GM12878 (cell line): ENCODE results near the gene RALGPS1. TPM values are rescaled to one million over a fixed set of nuclear protein-coding genes. Genes with fewer than 3 reads are reported as not detected.

Source experiments
- ATAC-seq: fragments of 200-7000 bp; cut with Tn5 transposase; 3 replicates; pipeline ENCODE4 v1.9.1; 2020; ENCODE audit warnings: mild to moderate bottlenecking, moderate library complexity
- BruUV-seq: library from RNA; stranded (reverse); fragments of 400-500 nt; replicated peaks from 2 replicates; lab custom pipeline; 2021; lab: Mats Ljungman, UMichigan
- CTCF ChIA-PET: fragments of 300-600 bp; sonication (Branson Sonifier 250); formaldehyde crosslinking; extraction: SDS; loops from one replicate; lab custom pipeline; 2021; ENCODE audit warnings: inconsistent platforms; lab: Yijun Ruan, JAX
- POLR2A ChIA-PET: fragments of 350-600 bp; formaldehyde crosslinking; extraction: SDS; loops from one replicate; lab custom pipeline; 2021; ENCODE audit warnings: inconsistent platforms; lab: Charles Lee
- RAD21 ChIA-PET: fragments of 300-600 bp; sonication (Branson Sonifier 250); formaldehyde crosslinking; loops from one replicate; lab custom pipeline; 2023; ENCODE audit warnings: antibody characterized with exemption; ENCODE audit not compliant: unreplicated experiment; lab: Charles Lee
- SMC1A ChIA-PET: fragments of 300-600 bp; sonication (Branson Sonifier 250); formaldehyde crosslinking; loops from one replicate; lab custom pipeline; 2023; ENCODE audit not compliant: unreplicated experiment, uncharacterized antibody; lab: Charles Lee
- DNase-seq: peaks from one replicate; pipeline ENCODE4 v3.0.0-alpha.2; 2011; ENCODE audit warnings: low read depth, low spot score
- FAIRE-seq: peaks from 3 replicates; lab custom pipeline; 2011; peaks lifted over from hg19 to GRCh38; lab: Jason Lieb, UNC
- H2AFZ ChIP-seq: 2 replicates; pipeline ENCODE4 v1.6.0; 2011; ENCODE audit warnings: low read depth, low read length, control low read depth; ENCODE audit not compliant: control insufficient read depth
- H3K27ac ChIP-seq: 2 replicates; pipeline ENCODE4 v1.5.1; 2011; ENCODE audit warnings: control low read depth; ENCODE audit not compliant: control insufficient read depth, insufficient read depth
- H3K27me3 ChIP-seq, 2 experiments: replicated peaks in 1 of 2; 2 replicates each; pipeline versions ENCODE4 v1.6.0 to v1.6.1; 2011; ENCODE audit warnings: low read length in 1 of 2; ENCODE audit not compliant: control insufficient read depth in 2 of 2, insufficient read depth in 2 of 2
- H3K36me3 ChIP-seq, 2 experiments: 2 replicates each; pipeline ENCODE4 v1.5.1; 2011; ENCODE audit warnings: low read length in 1 of 2; ENCODE audit not compliant: control insufficient read depth in 2 of 2, insufficient read depth in 2 of 2
- H3K4me1 ChIP-seq: 2 replicates; pipeline ENCODE4 v1.6.1; 2011; ENCODE audit warnings: mild to moderate bottlenecking, low read length, moderate library complexity, mixed read lengths; ENCODE audit not compliant: control insufficient read depth, insufficient read depth
- H3K4me2 ChIP-seq: 2 replicates; pipeline ENCODE4 v1.6.0; 2011; ENCODE audit warnings: control low read depth; ENCODE audit not compliant: control insufficient read depth, insufficient read depth
- H3K4me3 ChIP-seq: fragments of 200-600 bp; sonication (generic); 2 replicates; pipeline ENCODE4 v1.5.1; 2016
- H3K79me2 ChIP-seq: 2 replicates; pipeline ENCODE4 v1.6.0; 2011; ENCODE audit warnings: low read length; ENCODE audit not compliant: control insufficient read depth, insufficient read depth
- H3K9ac ChIP-seq: 2 replicates; pipeline ENCODE4 v1.8.0; 2011; ENCODE audit warnings: low read length, control low read depth, mixed read lengths; ENCODE audit not compliant: control insufficient read depth, insufficient read depth
- H3K9me3 ChIP-seq: replicated peaks from 3 replicates; pipeline ENCODE4 v1.5.1; 2011; ENCODE audit warnings: mild to moderate bottlenecking, low read length; ENCODE audit not compliant: control insufficient read depth, insufficient read depth
- H4K20me1 ChIP-seq: 2 replicates; pipeline ENCODE4 v1.6.0; 2011; ENCODE audit not compliant: control insufficient read depth, insufficient read depth
- BHLHE40 ChIP-seq, 2 experiments: fragments of 450-650 bp in 1 of 2; IDR thresholded peaks; 2 replicates each; pipeline ENCODE4 v1.6.1; 2011 to 2017; ENCODE audit warnings: low read depth in 2 of 2, borderline replicate concordance in 1 of 2, improper control_type of control experiment in 1 of 2, low read length in 1 of 2, mild to moderate bottlenecking in 1 of 2
- BMI1 ChIP-seq: fragments of 450-650 bp; IDR thresholded peaks from 2 replicates; pipeline ENCODE4 v1.6.1; 2016; ENCODE audit warnings: mild to moderate bottlenecking, moderate library complexity, borderline replicate concordance
- EGR1 ChIP-seq, 2 experiments: IDR thresholded peaks; 1 replicate in 1 of 2; 2 replicates in 1 of 2; pipeline ENCODE4 v1.6.1; 2011 to 2012; ENCODE audit warnings: low read depth in 2 of 2, low read length in 2 of 2, borderline replicate concordance in 1 of 2, mild to moderate bottlenecking in 1 of 2, moderate library complexity in 1 of 2
- HDAC2 ChIP-seq: fragments of 200-600 bp; sonication (generic); IDR thresholded peaks from 2 replicates; pipeline ENCODE4 v1.6.1; 2017
- JUND ChIP-seq: IDR thresholded peaks from 2 replicates; pipeline ENCODE4 v1.6.1; 2012; ENCODE audit warnings: low read depth, mild to moderate bottlenecking, low read length, improper control_type of control experiment, moderate library complexity
- POLR2A ChIP-seq: IDR thresholded peaks from 2 replicates; pipeline ENCODE4 v1.6.1; 2011; ENCODE audit warnings: low read depth, mild to moderate bottlenecking, low read length
- WRNIP1 ChIP-seq: IDR thresholded peaks from 2 replicates; pipeline ENCODE4 v1.6.1; 2011; ENCODE audit warnings: low read depth, low read length, improper control_type of control experiment, borderline replicate concordance
- ZNF274 ChIP-seq: IDR thresholded peaks from one replicate; pipeline ENCODE4 v1.8.0; 2011; ENCODE audit not compliant: insufficient read length, insufficient read depth
- WGBS: methylation state at CpG from one replicate; pipeline ENCODE4 v1.1.6; 2016; ENCODE audit warnings: low lambda C conversion rate; ENCODE audit not compliant: insufficient replicate concordance, insufficient coverage; ENCODE audit errors: missing lambda C conversion rate; 5-methylcytosine and 5-hydroxymethylcytosine counted together
- in situ Hi-C: fragments of 300-500 bp; cut with MboI; formaldehyde crosslinking; loops from 9 replicates; pipeline ENCODE4 v1.14.3; 2018; ENCODE audit warnings: mixed read lengths
- intact Hi-C: fragments of 100-400 bp; cut with micrococcal nuclease; formaldehyde crosslinking; loops from one replicate; pipeline ENCODE4 v1.14.2; 2022; ENCODE audit not compliant: unreplicated experiment
- polyA plus RNA-seq, 11 experiments: library from polyadenylated mRNA; depleted of rRNA in 4 of 11; unstranded in 6 of 11; stranded (reverse) in 5 of 11; fragments of >200 nt; fragmentation: Nextera tagmentation in 4 of 11; fragmentation: Illumina TruSeq in 1 of 11; extraction: Ambion mirVana in 4 of 11; extraction: Trizol in 1 of 11; gene quantifications; 1 replicate in 1 of 11; 2 replicates in 10 of 11; pipeline versions ENCODE4 v1.2.1 to v1.2.3, GENCODE V29; 2011 to 2016; ENCODE audit warnings: inconsistent platforms in 2 of 11, missing spikeins in 2 of 11, low read depth in 1 of 11
- total RNA-seq, 4 experiments: library from RNA; depleted of rRNA in 3 of 4; stranded (reverse); fragments of >200 nt in 3 of 4; fragmentation: Illumina TruSeq in 1 of 4; extraction: Trizol in 1 of 4; gene quantifications; 2 replicates each; pipeline versions ENCODE4 v1.2.1 to v1.2.3, GENCODE V29; 2013 to 2021
- TF ChIP-seq, protein P1 (sequence below): IDR thresholded peaks from 2 replicates; pipeline ENCODE4 v1.6.1; 2011; ENCODE audit warnings: mild to moderate bottlenecking, low read depth, low read length, moderate library complexity; ENCODE audit not compliant: insufficient replicate concordance
- TF ChIP-seq, protein P2 (sequence below): fragments of 450-650 bp; IDR thresholded peaks from 2 replicates; pipeline ENCODE4 v1.6.1; 2017; ENCODE audit warnings: mild to moderate bottlenecking, low read depth, inconsistent platforms; ENCODE audit not compliant: poor library complexity, severe bottlenecking

RALGPS1 gene
- total and polyA plus RNA-seq, 10 of the 15 experiments (the other 5 are each of a cell fraction or from before 2014, with no cell fraction given): 0.13 to 5.6 (median 2.7) TPM

DNA sequence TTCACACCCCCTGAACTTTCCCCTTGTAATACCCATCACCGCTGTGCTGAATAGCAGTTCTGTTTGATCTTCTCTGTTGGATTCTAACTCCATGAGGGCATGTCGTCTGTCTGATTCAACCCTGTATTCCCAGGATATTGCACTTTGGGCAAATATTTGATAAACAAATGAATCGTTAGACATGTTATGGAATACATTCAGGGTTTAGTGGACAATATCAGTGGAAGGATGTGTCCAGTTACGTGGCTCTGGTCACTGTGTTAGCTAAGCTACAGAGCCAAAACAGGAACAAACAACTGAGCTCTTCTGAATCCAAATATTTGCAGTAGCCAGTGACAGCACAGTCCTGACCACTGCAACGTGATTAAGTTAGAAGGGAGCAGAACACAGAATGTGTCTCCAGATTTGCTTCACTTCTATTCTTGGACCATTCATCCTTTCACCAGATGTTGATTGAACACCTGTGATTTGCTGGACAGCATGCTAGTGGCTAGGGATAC lies 194.7 kb downstream of the RALGPS1 start:
- Histone ChIP-seq H3K4me2 (no peak overlapping the region), H3K27ac (no peak overlapping the region), H3K36me3 (no peaks in the 10 kb centered on the region; a peak in 1 of 4 replicates), H3K79me2 (no peaks in the 10 kb centered on the region), H3K9ac (no peak overlapping the region), H3K9me3 (no peaks in the 10 kb centered on the region), H3K4me1 (no peaks in the 10 kb centered on the region), H3K4me3 (no peak overlapping the region), H4K20me1 (no peaks in the 10 kb centered on the region), H2AFZ (no peak overlapping the region), H3K27me3 (no peaks in the 10 kb centered on the region)
- no peak for DNase-seq
- CTCF ChIA-PET: no interaction called here
- no peak for ATAC-seq
- TF ChIP-seq, protein P1, sequence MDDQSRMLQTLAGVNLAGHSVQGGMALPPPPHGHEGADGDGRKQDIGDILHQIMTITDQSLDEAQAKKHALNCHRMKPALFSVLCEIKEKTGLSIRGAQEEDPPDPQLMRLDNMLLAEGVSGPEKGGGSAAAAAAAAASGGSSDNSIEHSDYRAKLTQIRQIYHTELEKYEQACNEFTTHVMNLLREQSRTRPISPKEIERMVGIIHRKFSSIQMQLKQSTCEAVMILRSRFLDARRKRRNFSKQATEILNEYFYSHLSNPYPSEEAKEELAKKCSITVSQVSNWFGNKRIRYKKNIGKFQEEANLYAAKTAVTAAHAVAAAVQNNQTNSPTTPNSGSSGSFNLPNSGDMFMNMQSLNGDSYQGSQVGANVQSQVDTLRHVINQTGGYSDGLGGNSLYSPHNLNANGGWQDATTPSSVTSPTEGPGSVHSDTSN: no peak
- in situ Hi-C loops (no loop called here), intact Hi-C loops (no loop called here)
- no peak for FAIRE-seq
- 67% methylated on average over 5 of the region's 5 CpGs for WGBS
- POLR2A ChIA-PET: interaction anchor here (1.2 kb wide), 1 partner anchor 44 kb away, joined by 3 read pairs; no protein-coding TSS in a partner anchor
- no TSS peak for BruUV-seq
- SMC1A ChIA-PET: interaction anchor here (1.1 kb wide), 1 partner anchor 14 kb away, joined by 3 read pairs; no protein-coding TSS in a partner anchor
- RAD21 ChIA-PET: no interaction called here

DNA sequence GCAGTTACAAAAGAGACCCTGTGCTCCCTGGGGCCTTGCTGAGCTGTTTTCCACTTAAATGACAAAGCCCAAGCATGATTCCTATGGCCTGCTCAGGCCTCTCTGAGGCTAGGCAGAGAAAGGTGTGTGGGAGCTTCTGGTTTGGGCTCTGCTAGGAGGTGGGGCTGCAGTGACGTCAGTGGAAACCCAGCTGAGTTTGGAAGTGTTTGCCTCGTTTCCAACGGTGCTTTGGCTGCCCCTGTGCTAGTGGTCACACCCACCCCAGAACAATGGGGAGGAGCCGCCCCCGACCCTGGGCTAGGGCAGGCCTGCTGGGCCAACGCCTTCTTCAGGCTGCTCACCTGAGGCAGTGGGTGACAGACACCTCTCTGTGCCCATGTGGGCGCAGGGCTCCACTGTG lies 197.5 kb downstream of the RALGPS1 start:
- H3K27ac ChIP-seq: no peak overlapping the region
- DNase-seq (no peak), ATAC-seq (no peak; the same call in 2 of the 3 replicates), FAIRE-seq (no peak)
- H3K4me2 ChIP-seq: no peak overlapping the region
- H4K20me1 ChIP-seq: no peaks in the 10 kb centered on the region
- H3K4me3 ChIP-seq: no peak overlapping the region
- ChIA-PET CTCF (interaction anchor here (0.7 to 1.0 kb wide), 2 partner anchors 8 to 150 kb away, joined by 3 read pairs; no protein-coding TSS in a partner anchor), SMC1A (interaction anchor here (0.9 to 1.2 kb wide), 2 partner anchors 9 to 40 kb away, joined by 3 read pairs; no protein-coding TSS in a partner anchor), POLR2A (interaction anchor here (1.2 kb wide), 1 partner anchor 55 kb away, joined by 3 read pairs; no protein-coding TSS in a partner anchor), RAD21 (interaction anchor here (0.9 kb wide), 1 partner anchor 45 kb away, joined by 3 read pairs; no protein-coding TSS in a partner anchor)
- no peaks in the 10 kb centered on the region for H3K79me2 ChIP-seq
- H3K9me3 ChIP-seq: no peaks in the 10 kb centered on the region
- peaks cover 8% of the 10 kb centered on the region; the same call in 1 of the 2 replicates for H3K4me1 ChIP-seq
- in situ Hi-C loops: no loop called here
- H3K9ac ChIP-seq: no peak overlapping the region
- BruUV-seq: no TSS peak
- intact Hi-C loops: no loop called here
- H2AFZ ChIP-seq: no peak overlapping the region
- WGBS: 83% methylated on average over 7 of the region's 7 CpGs
- no peaks in the 10 kb centered on the region for H3K27me3 ChIP-seq
- no peaks in the 10 kb centered on the region; a peak in 1 of 4 replicates for H3K36me3 ChIP-seq
- TF ChIP-seq POLR2A (no peak), BMI1 (no peak), BHLHE40 (IDR thresholded peaks at IDR 0.05; ENCODE audit: borderline replicate concordance in 1 of 2, low read depth in 2 of 2, low read length in 1 of 2) (no peak), WRNIP1 (no peak), ZNF274 (no peak), JUND (no peak), EGR1 (IDR thresholded peaks at IDR 0.05; ENCODE audit: borderline replicate concordance in 1 of 2, low read depth in 2 of 2, low read length in 2 of 2) (no peak), HDAC2 (no peak)
- TF ChIP-seq, protein P2, sequence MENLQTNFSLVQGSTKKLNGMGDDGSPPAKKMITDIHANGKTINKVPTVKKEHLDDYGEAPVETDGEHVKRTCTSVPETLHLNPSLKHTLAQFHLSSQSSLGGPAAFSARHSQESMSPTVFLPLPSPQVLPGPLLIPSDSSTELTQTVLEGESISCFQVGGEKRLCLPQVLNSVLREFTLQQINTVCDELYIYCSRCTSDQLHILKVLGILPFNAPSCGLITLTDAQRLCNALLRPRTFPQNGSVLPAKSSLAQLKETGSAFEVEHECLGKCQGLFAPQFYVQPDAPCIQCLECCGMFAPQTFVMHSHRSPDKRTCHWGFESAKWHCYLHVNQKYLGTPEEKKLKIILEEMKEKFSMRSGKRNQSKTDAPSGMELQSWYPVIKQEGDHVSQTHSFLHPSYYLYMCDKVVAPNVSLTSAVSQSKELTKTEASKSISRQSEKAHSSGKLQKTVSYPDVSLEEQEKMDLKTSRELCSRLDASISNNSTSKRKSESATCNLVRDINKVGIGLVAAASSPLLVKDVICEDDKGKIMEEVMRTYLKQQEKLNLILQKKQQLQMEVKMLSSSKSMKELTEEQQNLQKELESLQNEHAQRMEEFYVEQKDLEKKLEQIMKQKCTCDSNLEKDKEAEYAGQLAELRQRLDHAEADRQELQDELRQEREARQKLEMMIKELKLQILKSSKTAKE: no peak
